A673 (cell line): ENCODE results near the gene DOCK1. TPM values are rescaled to one million over a fixed set of nuclear protein-coding genes. Genes with fewer than 3 reads are reported as not detected.

ENCODE experiments used
- BruUV-seq: library from RNA; stranded (reverse); fragments of 400-500 nt; replicated peaks from 2 replicates; lab custom pipeline; 2021; lab: Mats Ljungman, UMichigan
- CTCF ChIA-PET: fragments of 300-600 bp; sonication (Branson Sonifier 250); formaldehyde crosslinking; loops from one replicate; lab custom pipeline; 2022; ENCODE audit warnings: antibody characterized with exemption; lab: Charles Lee
- POLR2A ChIA-PET: fragments of 300-600 bp; sonication (Branson Sonifier 250); formaldehyde crosslinking; loops from one replicate; lab custom pipeline; 2022; ENCODE audit warnings: antibody characterized with exemption; ENCODE audit not compliant: low non-redundant PET; lab: Charles Lee
- DNase-seq: peaks from one replicate; pipeline ENCODE4 v3.0.0-alpha.2; 2015; ENCODE audit warnings: low spot score
- H3K27ac ChIP-seq: fragments of 200-600 bp; sonication (generic); 2 replicates; pipeline ENCODE4 v1.5.1; 2016; ENCODE audit warnings: mixed run types, low read depth, mild to moderate bottlenecking, mixed read lengths, antibody characterized with exemption, low read length; ENCODE audit not compliant: poor library complexity, severe bottlenecking
- H3K27me3 ChIP-seq: fragments of 200-600 bp; sonication (generic); replicated peaks from 2 replicates; pipeline ENCODE4 v1.6.1; 2017; ENCODE audit warnings: mixed run types, low read depth, mild to moderate bottlenecking, mixed read lengths, antibody characterized with exemption, low read length; ENCODE audit not compliant: insufficient read depth, poor library complexity
- H3K36me3 ChIP-seq: fragments of 200-600 bp; sonication (generic); 2 replicates; pipeline ENCODE4 v1.6.1; 2016; ENCODE audit warnings: mixed run types, mild to moderate bottlenecking, mixed read lengths, antibody characterized with exemption, low read length; ENCODE audit not compliant: insufficient read depth, poor library complexity, severe bottlenecking
- H3K4me1 ChIP-seq: fragments of 200-600 bp; sonication (generic); 2 replicates; pipeline ENCODE4 v1.6.1; 2017; ENCODE audit warnings: mixed run types, mild to moderate bottlenecking, mixed read lengths, antibody characterized with exemption, low read length; ENCODE audit not compliant: insufficient read depth, poor library complexity, severe bottlenecking
- H3K4me3 ChIP-seq: fragments of 200-600 bp; sonication (generic); 2 replicates; pipeline ENCODE4 v1.5.1; 2016; ENCODE audit warnings: low read depth, mixed run types, mild to moderate bottlenecking, mixed read lengths, low read length; ENCODE audit not compliant: poor library complexity, severe bottlenecking
- H3K9me3 ChIP-seq: fragments of 200-600 bp; sonication (generic); 2 replicates; pipeline ENCODE4 v1.6.1; 2016; ENCODE audit warnings: mixed run types, low read depth, mild to moderate bottlenecking, mixed read lengths, antibody characterized with exemption, low read length; ENCODE audit not compliant: poor library complexity, severe bottlenecking
- CTCF ChIP-seq: fragments of 300-800, 200-600 bp; sonication (generic); conservative IDR thresholded peaks from 2 replicates; pipeline ENCODE4 v1.5.1; 2017; ENCODE audit warnings: low read depth, mild to moderate bottlenecking, antibody characterized with exemption, low read length, moderate library complexity, mixed read lengths
- EZH2 ChIP-seq: fragments of 200-600 bp; sonication (generic); IDR thresholded peaks from 2 replicates; pipeline ENCODE4 v1.6.1; 2017; ENCODE audit warnings: borderline replicate concordance, low read depth, mild to moderate bottlenecking, mixed read lengths, antibody characterized with exemption, low read length; ENCODE audit not compliant: poor library complexity, severe bottlenecking
- intact Hi-C: fragments of 100-400 bp; cut with micrococcal nuclease; formaldehyde crosslinking; loops from one replicate; pipeline ENCODE4 v1.10.0; 2022; ENCODE audit not compliant: unreplicated experiment
- total RNA-seq: library from RNA; stranded (reverse); gene quantifications from 2 replicates; pipeline ENCODE4 v1.2.3, GENCODE V29; 2021

The DOCK1 gene
- total RNA-seq, 1 experiment from 2014 or later: 30.7 TPM

GRCh38 chr10:126946746-126947145, 41.5 kb downstream of the DOCK1 start:
- Histone ChIP-seq H3K27ac (no peak overlapping the region), H3K4me1 (peaks cover 6% of the 10 kb centered on the region), H3K27me3 (no peaks in the 10 kb centered on the region), H3K9me3 (peaks cover 19% of the 10 kb centered on the region), H3K36me3 (no peaks in the 10 kb centered on the region), H3K4me3 (no peak overlapping the region)
- TF ChIP-seq EZH2 (no peak), CTCF (no peak)
- BruUV-seq: no TSS peak
- no peak for DNase-seq
- ChIA-PET POLR2A (no interaction called here), CTCF (no interaction called here)
- intact Hi-C loops: no loop called here

- no peaks in the 10 kb centered on the region for H3K27me3 ChIP-seq
- BruUV-seq: no TSS peak
- CTCF ChIA-PET: no interaction called here
- no peak for DNase-seq
- TF ChIP-seq EZH2: no peak
- no peak for TF ChIP-seq CTCF
- H3K4me3 ChIP-seq: no peak overlapping the region
- POLR2A ChIA-PET: no interaction called here
- intact Hi-C loops: no loop called here
- H3K36me3 ChIP-seq: no peaks in the 10 kb centered on the region
- no peaks in the 10 kb centered on the region for H3K4me1 ChIP-seq
- H3K9me3 ChIP-seq: peaks cover 28% of the 10 kb centered on the region
- no peak overlapping the region for H3K27ac ChIP-seq
Observed at GRCh38 chr10:126948355-126949160, 43.3 kb downstream of the DOCK1 start.

- H3K9me3 ChIP-seq: peaks cover 28% of the 10 kb centered on the region
- no peak for DNase-seq
- ChIA-PET CTCF (no interaction called here), POLR2A (no interaction called here)
- H3K4me3 ChIP-seq: no peak overlapping the region
- no peaks in the 10 kb centered on the region for H3K27me3 ChIP-seq
- BruUV-seq: no TSS peak
- H3K36me3 ChIP-seq: no peaks in the 10 kb centered on the region
- H3K27ac ChIP-seq: no peak overlapping the region
- intact Hi-C loops: no loop called here
- no peaks in the 10 kb centered on the region for H3K4me1 ChIP-seq
- TF ChIP-seq EZH2 (no peak), CTCF (no peak)
Observed at GRCh38 chr10:126949161-126949503, 43.9 kb downstream of the DOCK1 start.
